Motor neuron (in vitro differentiated cells): ENCODE data around the gene DNAJC1. TPM values are rescaled to one million over a fixed set of nuclear protein-coding genes. Genes with fewer than 3 reads are reported as not detected.
"Not testable (repeated sequence)": the region's sequence is repeated elsewhere in the genome, so short reads cannot be mapped to it uniquely, and the experiment has no call there.

Source experiments
- ATAC-seq, 8 experiments: fragments of 200-7000 bp; cut with Tn5 transposase; replicated peaks in 6 of 8; 2 replicates each; pipeline ENCODE4 v1.8.0; 2021; ENCODE audit warnings: mild to moderate bottlenecking in 8 of 8, moderate library complexity in 8 of 8
- H3K27ac ChIP-seq, 2 donors: fragments of 250-450 bp; sonication (Bioruptor Pico); 2 replicates each; pipeline ENCODE4 v1.9.0; 2021; ENCODE audit warnings: antibody characterized with exemption in 2 of 2, mild to moderate bottlenecking in 2 of 2, moderate library complexity in 1 of 2
- H3K4me1 ChIP-seq, 2 donors: fragments of 250-450 bp; sonication (Bioruptor Pico); replicated peaks in 1 of 2; 2 replicates each; pipeline ENCODE4 v1.6.1; 2021; ENCODE audit warnings: antibody characterized with exemption in 2 of 2, mild to moderate bottlenecking in 2 of 2, moderate library complexity in 1 of 2
- H3K4me3 ChIP-seq, 5 donors: fragments of 250-450 bp; sonication (Bioruptor Pico); 2 replicates each; pipeline ENCODE4 v1.9.0; 2021; ENCODE audit warnings: antibody characterized with exemption in 5 of 5, mild to moderate bottlenecking in 5 of 5, moderate library complexity in 4 of 5
- WGBS, 10 experiments: fragments of 450-650 bp; shearing (Covaris generic); methylation state at CpG; one replicate each; pipeline ENCODE4 v1.0.0; 2022; 5-methylcytosine and 5-hydroxymethylcytosine counted together
- in situ Hi-C, 9 experiments: fragments of 400-800 bp; cut with MboI; loops; one replicate each; pipeline ENCODE4 v1.15.0; 2021; ENCODE audit warnings: low sequenced_read_pairs in 9 of 9, low pct_unique_long_range_greater_than_20kb in 2 of 9; ENCODE audit not compliant: unreplicated experiment in 9 of 9
- total RNA-seq, 8 experiments: library from RNA; unstranded; fragments of 300-600 nt; gene quantifications; 2 replicates each; pipeline versions ENCODE4 v1.2.3 to v1.2.4, GENCODE V29; 2022

Gene DNAJC1
- total RNA-seq, 8 experiments from 2014 or later = 13.6 to 46.2 (median 28.3) TPM

- no peak overlapping the region for H3K4me3 ChIP-seq
- H3K27ac ChIP-seq = no peak overlapping the region
- ATAC-seq = no peak
- in situ Hi-C loops = no loop called here
- no peaks in the 10 kb centered on the region for H3K4me1 ChIP-seq
- WGBS, 10 experiments = 25 to 100% (median 77%) methylated on average over 1 of the region's 1 CpG; no CpG with 5 or more reads in 1 of the 10 experiments
Observed at GRCh38 chr10:22026287-22026686, 22.8 kb upstream of the DNAJC1 start.

GRCh38 chr10:22023508-22023907, 20.0 kb upstream of the DNAJC1 start:
- H3K27ac ChIP-seq = no peak overlapping the region
- 0 to 78% (median 43%) methylated on average over 1 to 3 of the region's 3 CpGs; no CpG with 5 or more reads in 4 of the 10 experiments for WGBS, 10 experiments
- ATAC-seq = no peak
- in situ Hi-C loops = loop anchor here in 3 of 9 experiments (25.0 kb wide), 2 partner anchors 164 to 289 kb away; partner anchors contain the start of genes BMI1 (in 2 of the 3) and COMMD3 (in 2 of the 3)
- no peaks in the 10 kb centered on the region for H3K4me1 ChIP-seq
- H3K4me3 ChIP-seq = no peak overlapping the region

- no peaks in the 10 kb centered on the region for H3K4me1 ChIP-seq
- H3K4me3 ChIP-seq = no peak overlapping the region
- WGBS, 10 experiments = 24 to 100% (median 90%) methylated on average over 1 to 5 of the region's 8 CpGs; no CpG with 5 or more reads in 3 of the 10 experiments
- ATAC-seq = no peak
- in situ Hi-C loops = loop anchor here in 3 of 9 experiments (25.0 kb wide), 2 partner anchors 165 to 290 kb away; partner anchors contain the start of genes BMI1 (in 2 of the 3) and COMMD3 (in 2 of the 3)
- no peak overlapping the region for H3K27ac ChIP-seq
Observed at GRCh38 chr10:22022257-22023032, 18.9 kb upstream of the DNAJC1 start.

GRCh38 chr10:22021144-22021543, 17.6 kb upstream of the DNAJC1 start:
- not testable (repeated sequence) for H3K4me1 ChIP-seq, ATAC-seq, H3K27ac ChIP-seq, H3K4me3 ChIP-seq
- in situ Hi-C loops = loop anchor here in 3 of 9 experiments (25.0 kb wide), 2 partner anchors 166 to 291 kb away; partner anchors contain the start of genes BMI1 (in 2 of the 3) and COMMD3 (in 2 of the 3)
- WGBS, 10 experiments = 60 to 92% (median 85%) methylated on average over 1 to 3 of the region's 3 CpGs; no CpG with 5 or more reads in 2 of the 10 experiments

GRCh38 chr10:22017283-22018020, 13.9 kb upstream of the DNAJC1 start:
- 23 to 100% (median 74%) methylated on average over 2 to 3 of the region's 3 CpGs for WGBS, 10 experiments
- no peaks in the 10 kb centered on the region for H3K4me1 ChIP-seq
- no peak overlapping the region for H3K27ac ChIP-seq
- in situ Hi-C loops = loop anchor here in 3 of 9 experiments (25.0 kb wide), 2 partner anchors 170 to 295 kb away; partner anchors contain the start of genes BMI1 (in 2 of the 3) and COMMD3 (in 2 of the 3)
- ATAC-seq = no peak
- no peak overlapping the region for H3K4me3 ChIP-seq

GRCh38 chr10:22016046-22016705, 12.6 kb upstream of the DNAJC1 start:
- H3K27ac ChIP-seq = no peak overlapping the region
- no peaks in the 10 kb centered on the region for H3K4me1 ChIP-seq
- 53 to 100% (median 98%) methylated on average over 1 to 5 of the region's 5 CpGs for WGBS, 10 experiments
- in situ Hi-C loops = loop anchor here in 3 of 9 experiments (25.0 kb wide), 2 partner anchors 171 to 296 kb away; partner anchors contain the start of genes BMI1 (in 2 of the 3) and COMMD3 (in 2 of the 3)
- H3K4me3 ChIP-seq = no peak overlapping the region
- no peak for ATAC-seq

- 0 to 100% (median 50%) methylated on average over 1 of the region's 1 CpG; no CpG with 5 or more reads in 1 of the 10 experiments for WGBS, 10 experiments
- in situ Hi-C loops = loop anchor here in 3 of 9 experiments (25.0 kb wide), 2 partner anchors 176 to 301 kb away; partner anchors contain the start of genes BMI1 (in 2 of the 3) and COMMD3 (in 2 of the 3)
- no peak for ATAC-seq
Observed at GRCh38 chr10:22010973-22011408, 7.5 kb upstream of the DNAJC1 start.

GRCh38 chr10:22010539-22010938, 7.0 kb upstream of the DNAJC1 start:
- Histone ChIP-seq H3K27ac (no peak overlapping the region), H3K4me3 (no peak overlapping the region), H3K4me1 (no peaks in the 10 kb centered on the region)
- in situ Hi-C loops = loop anchor here in 3 of 9 experiments (25.0 kb wide), 2 partner anchors 177 to 302 kb away; partner anchors contain the start of genes BMI1 (in 2 of the 3) and COMMD3 (in 2 of the 3)
- WGBS, 10 experiments = 0 to 100% (median 66%) methylated on average over 1 to 4 of the region's 4 CpGs
- ATAC-seq = no peak

More at GRCh38 chr10:22010973-22011408, 7.5 kb upstream of the DNAJC1 start:
- Histone ChIP-seq H3K27ac (no peak overlapping the region), H3K4me3 (no peak overlapping the region), H3K4me1 (no peaks in the 10 kb centered on the region)

GRCh38 chr10:22006379-22006884, 2.9 kb upstream of the DNAJC1 start:
- H3K4me3 ChIP-seq = no peak overlapping the region
- in situ Hi-C loops = loop anchor here in 3 of 9 experiments (10.0 to 25.0 kb wide), 3 partner anchors 181 to 978 kb away; partner anchors contain the start of genes BMI1 (in 2 of the 3) and COMMD3 (in 2 of the 3)
- H3K27ac ChIP-seq = no peak overlapping the region
- no peak for ATAC-seq
- H3K4me1 ChIP-seq = peaks cover 5 to 11% of the 10 kb centered on the region in 2 donors

GRCh38 chr10:22005763-22006162, 2.2 kb upstream of the DNAJC1 start:
- ATAC-seq = no peak
- no peak overlapping the region for H3K4me3 ChIP-seq
- no peak overlapping the region for H3K27ac ChIP-seq
- in situ Hi-C loops = loop anchor here in 3 of 9 experiments (10.0 to 25.0 kb wide), 3 partner anchors 182 to 979 kb away; partner anchors contain the start of genes BMI1 (in 2 of the 3) and COMMD3 (in 2 of the 3)
- WGBS, 10 experiments = 42 to 100% (median 85%) methylated on average over 1 to 2 of the region's 2 CpGs; no CpG with 5 or more reads in 3 of the 10 experiments
- peaks cover 11 to 12% of the 10 kb centered on the region in 2 donors for H3K4me1 ChIP-seq

GRCh38 chr10:22003964-22004281, 393 bp upstream of the DNAJC1 start:
- H3K4me3 ChIP-seq = peak overlapping the region; percentile 51 to 75 (median 58)
- H3K27ac ChIP-seq = no peak overlapping the region
- in situ Hi-C loops = loop anchor here in 3 of 9 experiments (10.0 to 25.0 kb wide), 3 partner anchors 183 to 981 kb away; partner anchors contain the start of genes BMI1 (in 2 of the 3) and COMMD3 (in 2 of the 3)
- peaks cover 11 to 12% of the 10 kb centered on the region in 2 donors for H3K4me1 ChIP-seq
- 0 to 14% (median 0%) methylated on average over 1 to 2 of the region's 2 CpGs; no CpG with 5 or more reads in 5 of the 10 experiments for WGBS, 10 experiments
- ATAC-seq = no peak
